ENCODE results near the gene SUFU.

DNA sequence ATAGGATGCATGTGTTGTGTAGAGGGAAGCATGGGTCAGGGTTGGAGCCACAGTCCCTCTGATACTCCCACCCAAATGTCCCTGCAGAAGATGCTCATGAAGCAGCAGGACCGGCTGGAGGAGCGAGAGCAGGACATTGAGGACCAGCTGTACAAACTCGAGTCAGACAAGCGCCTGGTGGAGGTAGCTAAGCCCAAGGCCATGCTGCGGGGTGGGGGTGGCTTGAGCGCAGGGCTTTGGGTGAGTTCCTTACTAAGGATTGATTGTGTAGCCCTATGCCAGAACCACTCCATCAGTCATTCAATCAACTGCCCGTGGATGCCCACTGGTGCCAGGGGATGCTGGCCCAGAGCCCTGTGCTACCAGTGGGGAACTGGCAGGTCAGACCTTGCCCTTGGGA is 150.8 kb downstream of the SUFU start:
- TF ChIP-seq CEBPB (IDR thresholded peaks at IDR 0.05; ENCODE audit: low read depth, low read length) (no peak), CTCF (IDR thresholded peaks at IDR 0.05; ENCODE audit: control extremely low read depth in 1 of 3, insufficient read depth in 1 of 3, low read depth in 1 of 3, low read length in 3 of 3) (no peak), POLR2AphosphoS5 (IDR thresholded peaks at IDR 0.05; ENCODE audit: low read depth, low read length) (no peak), POLR2A (IDR thresholded peaks at IDR 0.05; ENCODE audit: control extremely low read depth in 1 of 2, low read depth in 2 of 2, low read length in 2 of 2) (no peak), ZNF274 (IDR thresholded peaks at IDR 0.05; ENCODE audit: borderline replicate concordance, extremely low read depth, low read length) (no peak), SP1 (IDR thresholded peaks at IDR 0.05; ENCODE audit: low read depth, low read length) (no peak), RXRA (IDR thresholded peaks at IDR 0.05; ENCODE audit: insufficient read depth, low read depth, low read length) (no peak), EZH2 (IDR thresholded peaks at IDR 0.05; ENCODE audit: low read depth, low read length, severe bottlenecking) (no peak)

Data from H1 (cell line).